H9 (cell line): Measurements from ENCODE around the gene TCEA2. TPM values are rescaled to one million over a fixed set of nuclear protein-coding genes. Genes with fewer than 3 reads are reported as not detected.

Experiments used
- DNase-seq: peaks from one replicate; pipeline ENCODE4 v3.0.0-alpha.2; 2017
- H2AFZ ChIP-seq: one replicate; pipeline ENCODE4 v1.6.1; 2013; ENCODE audit warnings: mild to moderate bottlenecking, low read length, control low read depth, moderate library complexity
- H2AK5ac ChIP-seq: 2 replicates; pipeline ENCODE4 v1.6.1; 2013; ENCODE audit warnings: low read length, control low read depth, mixed read lengths; ENCODE audit not compliant: insufficient read length
- H2BK120ac ChIP-seq: one replicate; pipeline ENCODE4 v1.6.1; 2013; ENCODE audit warnings: low read depth, mild to moderate bottlenecking, low read length, control low read depth, inconsistent platforms; ENCODE audit not compliant: poor library complexity, severe bottlenecking
- H2BK12ac ChIP-seq: 2 replicates; pipeline ENCODE4 v1.6.1; 2013; ENCODE audit warnings: low read length, control low read depth, mixed read lengths, low read depth; ENCODE audit not compliant: insufficient read length
- H2BK15ac ChIP-seq: 2 replicates; pipeline ENCODE4 v1.6.1; 2013; ENCODE audit warnings: low read depth, low read length, control low read depth
- H2BK20ac ChIP-seq: one replicate; pipeline ENCODE4 v1.6.1; 2013; ENCODE audit warnings: low read depth, mild to moderate bottlenecking, low read length, control low read depth, inconsistent platforms; ENCODE audit not compliant: poor library complexity, severe bottlenecking
- H2BK5ac ChIP-seq: 2 replicates; pipeline ENCODE4 v1.6.1; 2013; ENCODE audit warnings: low read length, control low read depth, mixed read lengths; ENCODE audit not compliant: insufficient read length
- H3K14ac ChIP-seq: 2 replicates; pipeline ENCODE4 v1.6.1; 2013; ENCODE audit warnings: low read length, control low read depth; ENCODE audit not compliant: insufficient read depth
- H3K18ac ChIP-seq: 2 replicates; pipeline ENCODE4 v1.6.1; 2013; ENCODE audit warnings: low read depth, mild to moderate bottlenecking, mixed read lengths, low read length, control low read depth; ENCODE audit not compliant: insufficient read length
- H3K23ac ChIP-seq: 2 replicates; pipeline ENCODE4 v1.6.1; 2013; ENCODE audit warnings: low read length, control low read depth, mixed read lengths, low read depth; ENCODE audit not compliant: insufficient read length
- H3K23me2 ChIP-seq: 2 replicates; pipeline ENCODE4 v1.6.1; 2013; ENCODE audit warnings: low read depth, mild to moderate bottlenecking, mixed read lengths, low read length, control low read depth; ENCODE audit not compliant: insufficient read length, poor library complexity, severe bottlenecking
- H3K27ac ChIP-seq: 2 replicates; pipeline ENCODE4 v1.5.1; 2013; ENCODE audit warnings: low read length, control low read depth, mixed read lengths, low read depth; ENCODE audit not compliant: insufficient read length
- H3K27me3 ChIP-seq: 2 replicates; pipeline ENCODE4 v1.6.1; 2013; ENCODE audit warnings: low read length, control low read depth, inconsistent platforms; ENCODE audit not compliant: insufficient read depth
- H3K4ac ChIP-seq: 2 replicates; pipeline ENCODE4 v1.6.1; 2013; ENCODE audit warnings: low read depth, mild to moderate bottlenecking, control low read depth, inconsistent platforms, low read length, moderate library complexity
- H3K4me1 ChIP-seq: 2 replicates; pipeline ENCODE4 v1.6.1; 2013; ENCODE audit warnings: low read length, control low read depth, inconsistent platforms; ENCODE audit not compliant: insufficient read depth
- H3K4me2 ChIP-seq: 2 replicates; pipeline ENCODE4 v1.6.1; 2013; ENCODE audit warnings: low read length, control low read depth, mixed read lengths; ENCODE audit not compliant: insufficient read length, insufficient read depth
- H3K56ac ChIP-seq: 2 replicates; pipeline ENCODE4 v1.6.1; 2013; ENCODE audit warnings: low read depth, mild to moderate bottlenecking, mixed read lengths, low read length, control low read depth; ENCODE audit not compliant: insufficient read length
- H3K79me1 ChIP-seq: 2 replicates; pipeline ENCODE4 v1.6.1; 2013; ENCODE audit warnings: low read depth, mild to moderate bottlenecking, moderate library complexity, low read length, control low read depth, inconsistent platforms; ENCODE audit not compliant: insufficient read depth, poor library complexity, severe bottlenecking
- H3K79me2 ChIP-seq: 2 replicates; pipeline ENCODE4 v1.6.1; 2013; ENCODE audit warnings: low read length, control low read depth, inconsistent platforms; ENCODE audit not compliant: insufficient read depth
- H3K9ac ChIP-seq: 2 replicates; pipeline ENCODE4 v1.6.1; 2013; ENCODE audit warnings: low read length, control low read depth, mixed read lengths; ENCODE audit not compliant: insufficient read length; ENCODE audit errors: extremely low read depth
- H3K9me3 ChIP-seq: one replicate; pipeline ENCODE4 v1.6.1; 2013; ENCODE audit warnings: low read depth, low read length, inconsistent platforms; ENCODE audit not compliant: control insufficient read depth
- H3T11ph ChIP-seq: one replicate; pipeline ENCODE4 v1.6.1; 2013; ENCODE audit warnings: mild to moderate bottlenecking, low read length, control low read depth, inconsistent platforms
- H4K20me1 ChIP-seq: one replicate; pipeline ENCODE4 v1.6.1; 2013; ENCODE audit not compliant: control insufficient read depth, insufficient read length, insufficient read depth
- H4K5ac ChIP-seq: 2 replicates; pipeline ENCODE4 v1.6.1; 2013; ENCODE audit warnings: low read depth, mild to moderate bottlenecking, mixed read lengths, low read length, control low read depth; ENCODE audit not compliant: insufficient read length
- H4K8ac ChIP-seq: replicated peaks from 2 replicates; pipeline ENCODE4 v1.6.1; 2013; ENCODE audit warnings: low read length, control low read depth, mixed read lengths, low read depth; ENCODE audit not compliant: insufficient read length
- H4K91ac ChIP-seq: 2 replicates; pipeline ENCODE4 v1.6.1; 2013; ENCODE audit warnings: low read depth, mild to moderate bottlenecking, moderate library complexity, mixed read lengths, low read length, control low read depth; ENCODE audit not compliant: insufficient read length
- H3K27ac Mint-ChIP-seq, 3 experiments: 2 replicates in 2 of 3; 3 replicates in 1 of 3; pipeline ENCODE4 v1.8.0; 2020 to 2021; ENCODE audit warnings: mixed read lengths in 3 of 3, mild to moderate bottlenecking in 1 of 3, moderate library complexity in 1 of 3
- H3K27me3 Mint-ChIP-seq: 2 replicates; pipeline ENCODE4 v1.8.0; 2021; ENCODE audit warnings: low read depth, mild to moderate bottlenecking, moderate library complexity, mixed read lengths
- H3K36me3 Mint-ChIP-seq, 3 experiments: 2 replicates in 2 of 3; 3 replicates in 1 of 3; pipeline ENCODE4 v1.8.0; 2020 to 2021; ENCODE audit warnings: low read depth in 3 of 3, mixed read lengths in 3 of 3; ENCODE audit not compliant: insufficient read depth in 1 of 3
- H3K4me1 Mint-ChIP-seq, 2 experiments: 2 replicates each; pipeline ENCODE4 v1.8.0; 2020; ENCODE audit warnings: mixed read lengths in 2 of 2
- H3K4me3 Mint-ChIP-seq, 2 experiments: 2 replicates in 1 of 2; 3 replicates in 1 of 2; pipeline ENCODE4 v1.8.0; 2020 to 2021; ENCODE audit warnings: mild to moderate bottlenecking in 2 of 2, mixed read lengths in 2 of 2, moderate library complexity in 1 of 2
- H3K9me3 Mint-ChIP-seq, 2 experiments: 2 replicates in 1 of 2; 3 replicates in 1 of 2; pipeline ENCODE4 v1.8.0; 2020; ENCODE audit warnings: mild to moderate bottlenecking in 2 of 2, mixed read lengths in 2 of 2, moderate library complexity in 1 of 2
- CTCF ChIP-seq: fragments of 200-600 bp; sonication (generic); conservative IDR thresholded peaks from 3 replicates; pipeline ENCODE4 v1.8.0; 2021; ENCODE audit warnings: antibody characterized with exemption, mild to moderate bottlenecking
- WGBS: extraction: QIAGEN DNeasy Blood & Tissue Kit; methylation state at CpG from one replicate; pipeline ENCODE4 v1.1.7; 2013; ENCODE audit warnings: missing lambda C conversion rate, low lambda C conversion rate, mixed read lengths; ENCODE audit not compliant: insufficient read length; ENCODE audit errors: extremely low coverage; 5-methylcytosine and 5-hydroxymethylcytosine counted together
- total RNA-seq: library from RNA; stranded (reverse); gene quantifications from 2 replicates; pipeline ENCODE4 v1.2.1, GENCODE V29; 2021

TCEA2 gene
- total RNA-seq, 1 experiment from 2014 or later: 51.7 TPM

- Histone ChIP-seq H3K4ac (no peak overlapping the region), H3T11ph (no peak overlapping the region), H4K20me1 (no peaks in the 10 kb centered on the region), H2BK5ac (no peak overlapping the region), H2AFZ (no peak overlapping the region), H3K79me2 (no peaks in the 10 kb centered on the region), H3K4me2 (peak overlapping the region; percentile 46), H2BK15ac (no peak overlapping the region), H3K23me2 (peaks cover 6% of the 10 kb centered on the region), H3K79me1 (no peaks in the 10 kb centered on the region), H3K18ac (no peak overlapping the region), H3K27me3 (no peaks in the 10 kb centered on the region), H2BK120ac (no peak overlapping the region), H2BK12ac (no peak overlapping the region), H3K56ac (no peak overlapping the region), H3K23ac (no peak overlapping the region), H4K5ac (no peak overlapping the region), H4K91ac (no peak overlapping the region), H3K9me3 (no peaks in the 10 kb centered on the region), H2AK5ac (no peak overlapping the region), H3K4me1 (peaks cover 1% of the 10 kb centered on the region; the same call in 1 of the 2 replicates), H2BK20ac (no peak overlapping the region), H4K8ac (no peak overlapping the region), H3K27ac (no peak overlapping the region), H3K9ac (no peak overlapping the region), H3K14ac (no peak overlapping the region; the same call in 1 of the 2 replicates)
- TF ChIP-seq CTCF: no peak
- WGBS: no CpG with 5 or more reads among the region's 12 CpGs
- H3K4me1 Mint-ChIP-seq: peaks cover 28 to 42% of the 10 kb centered on the region in 2 experiments
- no peaks in the 10 kb centered on the region for H3K9me3 Mint-ChIP-seq
- H3K27ac Mint-ChIP-seq: no peak overlapping the region
- peaks cover 0 to 3% (median 0%) of the 10 kb centered on the region in 3 experiments; a peak in 2 of 7 replicates for H3K36me3 Mint-ChIP-seq
- no peak for DNase-seq
- peaks cover 6% of the 10 kb centered on the region for H3K27me3 Mint-ChIP-seq
- H3K4me3 Mint-ChIP-seq: peak overlapping the region; percentile 77 to 84
Observed at GRCh38 chr20:64064145-64064698, 1.2 kb downstream of the TCEA2 start.
